H9 (cell line): ENCODE measurements around the gene DTNA. TPM values are rescaled to one million over a fixed set of nuclear protein-coding genes. Genes with fewer than 3 reads are reported as not detected.

ENCODE experiments used
- DNase-seq: peaks from one replicate; pipeline ENCODE4 v3.0.0-alpha.2; 2017
- H2AFZ ChIP-seq: one replicate; pipeline ENCODE4 v1.6.1; 2013; ENCODE audit warnings: mild to moderate bottlenecking, low read length, control low read depth, moderate library complexity
- H2AK5ac ChIP-seq: 2 replicates; pipeline ENCODE4 v1.6.1; 2013; ENCODE audit warnings: low read length, control low read depth, mixed read lengths; ENCODE audit not compliant: insufficient read length
- H2BK120ac ChIP-seq: one replicate; pipeline ENCODE4 v1.6.1; 2013; ENCODE audit warnings: low read depth, mild to moderate bottlenecking, low read length, control low read depth, inconsistent platforms; ENCODE audit not compliant: poor library complexity, severe bottlenecking
- H2BK12ac ChIP-seq: 2 replicates; pipeline ENCODE4 v1.6.1; 2013; ENCODE audit warnings: low read length, control low read depth, mixed read lengths, low read depth; ENCODE audit not compliant: insufficient read length
- H2BK15ac ChIP-seq: 2 replicates; pipeline ENCODE4 v1.6.1; 2013; ENCODE audit warnings: low read depth, low read length, control low read depth
- H2BK20ac ChIP-seq: one replicate; pipeline ENCODE4 v1.6.1; 2013; ENCODE audit warnings: low read depth, mild to moderate bottlenecking, low read length, control low read depth, inconsistent platforms; ENCODE audit not compliant: poor library complexity, severe bottlenecking
- H2BK5ac ChIP-seq: 2 replicates; pipeline ENCODE4 v1.6.1; 2013; ENCODE audit warnings: low read length, control low read depth, mixed read lengths; ENCODE audit not compliant: insufficient read length
- H3K14ac ChIP-seq: 2 replicates; pipeline ENCODE4 v1.6.1; 2013; ENCODE audit warnings: low read length, control low read depth; ENCODE audit not compliant: insufficient read depth
- H3K18ac ChIP-seq: 2 replicates; pipeline ENCODE4 v1.6.1; 2013; ENCODE audit warnings: low read depth, mild to moderate bottlenecking, mixed read lengths, low read length, control low read depth; ENCODE audit not compliant: insufficient read length
- H3K23ac ChIP-seq: 2 replicates; pipeline ENCODE4 v1.6.1; 2013; ENCODE audit warnings: low read length, control low read depth, mixed read lengths, low read depth; ENCODE audit not compliant: insufficient read length
- H3K23me2 ChIP-seq: 2 replicates; pipeline ENCODE4 v1.6.1; 2013; ENCODE audit warnings: low read depth, mild to moderate bottlenecking, mixed read lengths, low read length, control low read depth; ENCODE audit not compliant: insufficient read length, poor library complexity, severe bottlenecking
- H3K27ac ChIP-seq: 2 replicates; pipeline ENCODE4 v1.5.1; 2013; ENCODE audit warnings: low read length, control low read depth, mixed read lengths, low read depth; ENCODE audit not compliant: insufficient read length
- H3K27me3 ChIP-seq: 2 replicates; pipeline ENCODE4 v1.6.1; 2013; ENCODE audit warnings: low read length, control low read depth, inconsistent platforms; ENCODE audit not compliant: insufficient read depth
- H3K4ac ChIP-seq: 2 replicates; pipeline ENCODE4 v1.6.1; 2013; ENCODE audit warnings: low read depth, mild to moderate bottlenecking, control low read depth, inconsistent platforms, low read length, moderate library complexity
- H3K4me1 ChIP-seq: 2 replicates; pipeline ENCODE4 v1.6.1; 2013; ENCODE audit warnings: low read length, control low read depth, inconsistent platforms; ENCODE audit not compliant: insufficient read depth
- H3K4me2 ChIP-seq: 2 replicates; pipeline ENCODE4 v1.6.1; 2013; ENCODE audit warnings: low read length, control low read depth, mixed read lengths; ENCODE audit not compliant: insufficient read length, insufficient read depth
- H3K56ac ChIP-seq: 2 replicates; pipeline ENCODE4 v1.6.1; 2013; ENCODE audit warnings: low read depth, mild to moderate bottlenecking, mixed read lengths, low read length, control low read depth; ENCODE audit not compliant: insufficient read length
- H3K79me1 ChIP-seq: 2 replicates; pipeline ENCODE4 v1.6.1; 2013; ENCODE audit warnings: low read depth, mild to moderate bottlenecking, moderate library complexity, low read length, control low read depth, inconsistent platforms; ENCODE audit not compliant: insufficient read depth, poor library complexity, severe bottlenecking
- H3K79me2 ChIP-seq: 2 replicates; pipeline ENCODE4 v1.6.1; 2013; ENCODE audit warnings: low read length, control low read depth, inconsistent platforms; ENCODE audit not compliant: insufficient read depth
- H3K9ac ChIP-seq: 2 replicates; pipeline ENCODE4 v1.6.1; 2013; ENCODE audit warnings: low read length, control low read depth, mixed read lengths; ENCODE audit not compliant: insufficient read length; ENCODE audit errors: extremely low read depth
- H3K9me3 ChIP-seq: one replicate; pipeline ENCODE4 v1.6.1; 2013; ENCODE audit warnings: low read depth, low read length, inconsistent platforms; ENCODE audit not compliant: control insufficient read depth
- H3T11ph ChIP-seq: one replicate; pipeline ENCODE4 v1.6.1; 2013; ENCODE audit warnings: mild to moderate bottlenecking, low read length, control low read depth, inconsistent platforms
- H4K20me1 ChIP-seq: one replicate; pipeline ENCODE4 v1.6.1; 2013; ENCODE audit not compliant: control insufficient read depth, insufficient read length, insufficient read depth
- H4K5ac ChIP-seq: 2 replicates; pipeline ENCODE4 v1.6.1; 2013; ENCODE audit warnings: low read depth, mild to moderate bottlenecking, mixed read lengths, low read length, control low read depth; ENCODE audit not compliant: insufficient read length
- H4K8ac ChIP-seq: replicated peaks from 2 replicates; pipeline ENCODE4 v1.6.1; 2013; ENCODE audit warnings: low read length, control low read depth, mixed read lengths, low read depth; ENCODE audit not compliant: insufficient read length
- H4K91ac ChIP-seq: 2 replicates; pipeline ENCODE4 v1.6.1; 2013; ENCODE audit warnings: low read depth, mild to moderate bottlenecking, moderate library complexity, mixed read lengths, low read length, control low read depth; ENCODE audit not compliant: insufficient read length
- H3K27ac Mint-ChIP-seq, 3 experiments: 2 replicates in 2 of 3; 3 replicates in 1 of 3; pipeline ENCODE4 v1.8.0; 2020 to 2021; ENCODE audit warnings: mixed read lengths in 3 of 3, mild to moderate bottlenecking in 1 of 3, moderate library complexity in 1 of 3
- H3K27me3 Mint-ChIP-seq: 2 replicates; pipeline ENCODE4 v1.8.0; 2021; ENCODE audit warnings: low read depth, mild to moderate bottlenecking, moderate library complexity, mixed read lengths
- H3K36me3 Mint-ChIP-seq, 3 experiments: 2 replicates in 2 of 3; 3 replicates in 1 of 3; pipeline ENCODE4 v1.8.0; 2020 to 2021; ENCODE audit warnings: low read depth in 3 of 3, mixed read lengths in 3 of 3; ENCODE audit not compliant: insufficient read depth in 1 of 3
- H3K4me1 Mint-ChIP-seq, 2 experiments: 2 replicates each; pipeline ENCODE4 v1.8.0; 2020; ENCODE audit warnings: mixed read lengths in 2 of 2
- H3K4me3 Mint-ChIP-seq, 2 experiments: 2 replicates in 1 of 2; 3 replicates in 1 of 2; pipeline ENCODE4 v1.8.0; 2020 to 2021; ENCODE audit warnings: mild to moderate bottlenecking in 2 of 2, mixed read lengths in 2 of 2, moderate library complexity in 1 of 2
- H3K9me3 Mint-ChIP-seq, 2 experiments: 2 replicates in 1 of 2; 3 replicates in 1 of 2; pipeline ENCODE4 v1.8.0; 2020; ENCODE audit warnings: mild to moderate bottlenecking in 2 of 2, mixed read lengths in 2 of 2, moderate library complexity in 1 of 2
- CTCF ChIP-seq: fragments of 200-600 bp; sonication (generic); conservative IDR thresholded peaks from 3 replicates; pipeline ENCODE4 v1.8.0; 2021; ENCODE audit warnings: antibody characterized with exemption, mild to moderate bottlenecking
- WGBS: extraction: QIAGEN DNeasy Blood & Tissue Kit; methylation state at CpG from one replicate; pipeline ENCODE4 v1.1.7; 2013; ENCODE audit warnings: missing lambda C conversion rate, low lambda C conversion rate, mixed read lengths; ENCODE audit not compliant: insufficient read length; ENCODE audit errors: extremely low coverage; 5-methylcytosine and 5-hydroxymethylcytosine counted together
- total RNA-seq: library from RNA; stranded (reverse); gene quantifications from 2 replicates; pipeline ENCODE4 v1.2.1, GENCODE V29; 2021

The DTNA gene
- total RNA-seq, 1 experiment from 2014 or later: 25.5 TPM

GRCh38 chr18:34744569-34744968, 34.5 kb downstream of the DTNA start:
- Histone ChIP-seq H3K79me2 (no peaks in the 10 kb centered on the region), H4K20me1 (no peaks in the 10 kb centered on the region), H4K91ac (no peak overlapping the region), H3K18ac (no peak overlapping the region), H4K5ac (no peak overlapping the region), H3K27ac (no peak overlapping the region), H3K56ac (no peak overlapping the region), H3K27me3 (no peaks in the 10 kb centered on the region), H2BK120ac (no peak overlapping the region), H4K8ac (no peak overlapping the region), H2BK12ac (no peak overlapping the region), H2BK5ac (no peak overlapping the region), H2AFZ (no peak overlapping the region), H3K4me2 (no peak overlapping the region), H3K14ac (no peak overlapping the region), H3K23ac (no peak overlapping the region), H3K23me2 (no peaks in the 10 kb centered on the region), H2BK15ac (no peak overlapping the region), H3K79me1 (no peaks in the 10 kb centered on the region), H3K4ac (no peak overlapping the region), H3K9me3 (no peaks in the 10 kb centered on the region), H2BK20ac (no peak overlapping the region), H2AK5ac (no peak overlapping the region), H3K9ac (no peak overlapping the region), H3K4me1 (no peaks in the 10 kb centered on the region), H3T11ph (no peak overlapping the region)
- no peaks in the 10 kb centered on the region for H3K36me3 Mint-ChIP-seq
- H3K4me1 Mint-ChIP-seq: peaks cover 0 to under 1% of the 10 kb centered on the region in 2 experiments; a peak in 2 of 4 replicates
- H3K27me3 Mint-ChIP-seq: no peaks in the 10 kb centered on the region
- no peak for DNase-seq
- no peak overlapping the region for H3K27ac Mint-ChIP-seq
- H3K9me3 Mint-ChIP-seq: no peaks in the 10 kb centered on the region
- no peak overlapping the region for H3K4me3 Mint-ChIP-seq
- WGBS: no CpG with 5 or more reads among the region's 4 CpGs
- no peak for TF ChIP-seq CTCF
